ENCODE measurements around the gene LCE1F.

LCE1F gene

DNA sequence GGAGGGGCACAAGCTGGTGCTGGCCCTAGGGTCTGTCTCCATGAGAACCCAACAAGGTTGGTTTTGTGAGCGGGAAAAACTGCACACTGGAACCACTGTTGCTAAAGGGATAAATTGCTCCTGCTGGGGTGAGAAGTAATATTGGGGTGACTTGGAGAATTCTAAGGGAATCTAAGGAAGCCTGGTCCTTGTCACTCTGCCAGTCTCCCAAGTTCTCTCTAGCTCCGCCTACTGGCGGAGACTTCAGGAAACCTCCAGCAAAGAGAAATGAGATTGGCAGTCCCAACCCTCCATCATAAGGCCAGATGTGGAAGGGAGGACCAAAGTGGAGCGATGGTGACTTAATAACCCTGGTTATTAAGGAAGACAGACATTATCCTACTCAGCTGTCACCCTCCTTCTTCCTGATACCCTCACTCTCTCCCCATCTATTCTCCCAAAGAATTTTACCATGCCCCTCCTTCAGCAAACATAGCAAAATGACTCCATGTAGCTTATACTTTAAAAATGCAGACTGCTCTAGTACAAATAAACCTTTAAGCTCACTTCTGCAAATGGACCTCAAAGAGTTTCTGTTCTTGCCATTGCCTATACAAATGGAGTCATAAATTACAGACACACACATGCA lies 2.7 kb downstream of the LCE1F start:
- DNase-seq: peak; percentile 14

DNA sequence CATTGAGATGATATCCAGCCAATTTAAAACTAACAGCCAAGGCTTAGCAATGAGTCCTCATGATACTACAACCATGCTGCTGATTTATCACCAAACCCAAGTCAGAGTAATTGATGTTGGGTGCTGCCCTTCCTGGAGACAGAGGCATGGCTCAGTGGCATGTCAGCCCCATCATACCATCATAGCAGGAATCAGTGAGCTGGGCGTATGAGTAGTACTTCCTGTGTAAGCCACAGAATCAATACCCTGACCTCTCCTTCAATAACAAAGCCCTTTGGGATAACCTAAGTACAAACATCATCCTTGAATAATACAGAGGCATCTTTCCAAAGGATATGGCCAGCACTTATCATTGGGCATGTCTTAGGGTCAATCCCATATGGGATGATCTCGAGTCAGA lies 8.2 kb downstream of the LCE1F start:
- DNase-seq: no peak

DNA sequence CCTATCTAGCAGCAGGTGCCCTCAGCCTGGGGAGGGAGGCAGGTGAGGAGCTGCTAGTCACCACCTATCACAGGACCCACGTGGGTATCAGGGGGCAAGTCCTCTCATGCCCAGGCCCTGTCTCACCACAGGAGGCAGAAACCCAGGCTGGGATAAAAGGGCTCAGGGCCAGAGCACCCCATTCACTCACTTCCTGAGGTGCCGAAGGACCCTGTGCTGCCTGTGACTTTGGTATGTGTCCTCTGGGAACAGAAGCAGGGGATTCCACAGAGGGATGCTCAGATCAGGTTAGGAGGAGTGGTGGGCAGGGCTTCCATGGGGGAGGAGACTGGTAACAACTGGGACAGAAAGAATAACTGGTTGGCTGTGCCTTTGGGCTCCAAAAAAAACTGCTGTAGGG lies 11.1 kb downstream of the LCE1F start, which contains the start of gene LCE1E:
Gene LCE1E, plus strand, starts transcription at position 181 of the 400 bp plus-strand sequence. CDS start 1,043 bp downstream, outside the sequence.
- no peak for DNase-seq

- DNase-seq: no peak
Observed at GRCh38 chr1:152795686-152796085, 20.7 kb downstream of the LCE1F start.

GRCh38 chr1:152796421-152796820 lies 21.5 kb downstream of the LCE1F start, which contains the start of gene LCE1D:
TSS of gene LCE1D (plus strand) at chr1:152796721. CDS start at chr1:152797795, 1,074 bp downstream.
- DNase-seq: no peak

DNA sequence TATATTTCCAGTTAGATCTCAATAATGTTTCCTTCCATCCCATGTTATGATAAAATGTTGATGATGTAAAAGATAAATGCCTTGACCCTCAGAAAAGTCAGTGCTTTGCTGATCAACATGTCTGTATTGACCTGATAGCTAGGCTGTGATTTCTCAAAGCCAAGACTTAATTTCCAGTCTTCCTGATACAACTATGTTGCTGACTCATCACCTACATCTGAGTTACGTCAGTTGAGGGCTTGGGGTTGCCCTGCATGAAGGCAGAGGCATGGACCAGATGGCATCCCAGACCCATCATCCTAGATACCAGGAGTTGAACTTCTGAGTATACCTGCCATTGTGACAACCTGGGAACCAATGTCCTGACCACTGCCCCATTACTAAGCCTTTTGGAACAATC lies 26.4 kb downstream of the LCE1F start:
- no peak for DNase-seq

- DNase-seq: no peak
Observed at GRCh38 chr1:152806576-152806975, 31.6 kb downstream of the LCE1F start, which contains the start of gene LCE1C. TSS of gene LCE1C (minus strand) at chr1:152806651. CDS start at chr1:152805478, 1,173 bp downstream.

- DNase-seq: no peak
Observed at GRCh38 chr1:152811050-152811449, 36.1 kb downstream of the LCE1F start.

DNA sequence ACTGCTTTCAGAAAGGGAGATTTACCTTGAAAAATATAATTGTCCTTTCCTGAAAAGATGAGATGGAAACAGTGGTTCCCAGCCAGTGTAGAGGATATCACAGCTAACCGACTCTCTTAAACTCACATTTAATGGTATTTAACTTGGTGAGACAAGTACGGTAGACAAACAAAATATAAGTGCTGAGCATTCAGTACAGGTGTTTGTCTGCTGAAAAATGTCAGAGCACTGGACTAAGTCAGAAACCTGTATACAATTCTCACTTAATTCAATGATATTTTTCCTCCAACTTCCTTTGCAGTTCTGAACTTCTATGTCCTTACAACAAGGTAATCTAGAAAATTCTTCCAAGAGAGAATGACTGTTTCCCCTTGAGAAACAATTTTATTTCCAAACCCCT lies 36.7 kb downstream of the LCE1F start, which contains the start of gene LCE1B:
Gene LCE1B, plus strand, starts transcription at position 301 of the 400 bp plus-strand sequence. CDS start 476 bp downstream, outside the sequence.
- no peak for DNase-seq

DNA sequence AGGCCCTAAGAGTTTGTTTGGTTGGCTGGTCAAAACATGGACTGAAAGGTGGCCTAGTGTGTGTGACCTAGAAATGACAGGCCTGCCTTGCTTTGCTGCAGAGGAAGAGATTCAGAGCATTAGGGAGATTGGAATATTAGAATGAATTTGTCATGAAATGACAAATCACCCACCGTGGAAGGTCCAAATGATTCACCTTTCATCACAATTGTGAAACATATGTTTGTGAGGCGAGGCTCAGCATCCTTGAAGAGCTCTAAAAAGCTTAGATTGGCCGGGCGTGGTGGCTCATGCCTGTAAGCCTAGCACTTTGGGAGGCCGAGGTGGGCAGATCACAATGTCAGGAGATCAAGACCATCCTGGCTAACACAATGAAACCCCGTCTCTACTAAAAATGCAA lies 42.4 kb downstream of the LCE1F start:
- no peak for DNase-seq

- DNase-seq: no peak
Observed at GRCh38 chr1:152823294-152823693, 48.4 kb downstream of the LCE1F start.

- no peak for DNase-seq
Observed at GRCh38 chr1:152824964-152825363, 50.0 kb downstream of the LCE1F start.
